HG03064 (cell line): ENCODE measurements around the gene CHTOP.

ENCODE experiments used
- ATAC-seq: cut with Tn5 transposase; IDR thresholded peaks from one replicate; pipeline ENCODE4 v1.9.1; 2021; ENCODE audit warnings: low read depth; ENCODE audit not compliant: unreplicated experiment

Gene CHTOP

GRCh38 chr1:153612111-153612754, 21.6 kb upstream of the CHTOP start:
- no peak for ATAC-seq

GRCh38 chr1:153612755-153613331, 21.0 kb upstream of the CHTOP start, which contains the start of gene S100A16:
S100A16 (minus strand) TSS chr1:153613137; CDS start chr1:153608151, 4,986 bp downstream.
- no peak for ATAC-seq

- no peak for ATAC-seq
Measured at GRCh38 chr1:153613406-153613805, 20.5 kb upstream of the CHTOP start.

GRCh38 chr1:153614189-153614900, 19.5 kb upstream of the CHTOP start:
- no peak for ATAC-seq

GRCh38 chr1:153614906-153615305, 19.0 kb upstream of the CHTOP start:
- no peak for ATAC-seq

GRCh38 chr1:153615406-153615805, 18.5 kb upstream of the CHTOP start:
- no peak for ATAC-seq

- no peak for ATAC-seq
Measured at GRCh38 chr1:153616144-153616916, 17.5 kb upstream of the CHTOP start, which contains the start of gene S100A14. S100A14 (minus strand) TSS chr1:153616325; CDS start chr1:153615858, 467 bp downstream.

- no peak for ATAC-seq
Measured at GRCh38 chr1:153616917-153617311, 17.0 kb upstream of the CHTOP start.

- ATAC-seq: no peak
Measured at GRCh38 chr1:153617663-153618062, 16.2 kb upstream of the CHTOP start.

GRCh38 chr1:153619171-153619570, 14.7 kb upstream of the CHTOP start:
- ATAC-seq: no peak

GRCh38 chr1:153623101-153623500, 10.8 kb upstream of the CHTOP start:
- ATAC-seq: no peak

GRCh38 chr1:153624965-153625611, 8.8 kb upstream of the CHTOP start:
- ATAC-seq: no peak

- ATAC-seq: no peak
Measured at GRCh38 chr1:153626477-153626903, 7.4 kb upstream of the CHTOP start.

GRCh38 chr1:153626904-153627714, 6.8 kb upstream of the CHTOP start, which contains the start of gene S100A13:
S100A13 (minus strand) TSS chr1:153627505; CDS start chr1:153626472, 1,033 bp downstream.
- no peak for ATAC-seq

- ATAC-seq: no peak
Measured at GRCh38 chr1:153627715-153628626, 5.9 kb upstream of the CHTOP start, which contains the start of gene S100A1. S100A1 (plus strand) TSS chr1:153628434; CDS start chr1:153630522, 2,088 bp downstream.

GRCh38 chr1:153628638-153629342, 5.1 kb upstream of the CHTOP start:
- ATAC-seq: no peak

GRCh38 chr1:153629343-153629665, 4.6 kb upstream of the CHTOP start:
- ATAC-seq: no peak

GRCh38 chr1:153629971-153630370, 3.9 kb upstream of the CHTOP start:
- no peak for ATAC-seq
